GM12872 (cell line): ENCODE measurements around the gene OR1F1.

Experiments used
- TF ChIP-seq, protein P1 (sequence below): IDR thresholded peaks from 3 replicates; pipeline ENCODE4 v1.5.1; 2011; ENCODE audit warnings: low read depth, mild to moderate bottlenecking, low read length, moderate library complexity; ENCODE audit not compliant: insufficient read depth

Gene OR1F1

GRCh38 chr16:3246876-3247275, 58.9 kb downstream of the OR1F1 start:
- TF ChIP-seq, protein P1, sequence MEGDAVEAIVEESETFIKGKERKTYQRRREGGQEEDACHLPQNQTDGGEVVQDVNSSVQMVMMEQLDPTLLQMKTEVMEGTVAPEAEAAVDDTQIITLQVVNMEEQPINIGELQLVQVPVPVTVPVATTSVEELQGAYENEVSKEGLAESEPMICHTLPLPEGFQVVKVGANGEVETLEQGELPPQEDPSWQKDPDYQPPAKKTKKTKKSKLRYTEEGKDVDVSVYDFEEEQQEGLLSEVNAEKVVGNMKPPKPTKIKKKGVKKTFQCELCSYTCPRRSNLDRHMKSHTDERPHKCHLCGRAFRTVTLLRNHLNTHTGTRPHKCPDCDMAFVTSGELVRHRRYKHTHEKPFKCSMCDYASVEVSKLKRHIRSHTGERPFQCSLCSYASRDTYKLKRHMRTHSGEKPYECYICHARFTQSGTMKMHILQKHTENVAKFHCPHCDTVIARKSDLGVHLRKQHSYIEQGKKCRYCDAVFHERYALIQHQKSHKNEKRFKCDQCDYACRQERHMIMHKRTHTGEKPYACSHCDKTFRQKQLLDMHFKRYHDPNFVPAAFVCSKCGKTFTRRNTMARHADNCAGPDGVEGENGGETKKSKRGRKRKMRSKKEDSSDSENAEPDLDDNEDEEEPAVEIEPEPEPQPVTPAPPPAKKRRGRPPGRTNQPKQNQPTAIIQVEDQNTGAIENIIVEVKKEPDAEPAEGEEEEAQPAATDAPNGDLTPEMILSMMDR = no peak

GRCh38 chr16:3248596-3248995, 60.6 kb downstream of the OR1F1 start:
- TF ChIP-seq, protein P1 = no peak

- TF ChIP-seq, protein P1 = no peak
These were observed 61.0 kb downstream of the OR1F1 start for GRCh38 chr16:3249020-3249419.

DNA sequence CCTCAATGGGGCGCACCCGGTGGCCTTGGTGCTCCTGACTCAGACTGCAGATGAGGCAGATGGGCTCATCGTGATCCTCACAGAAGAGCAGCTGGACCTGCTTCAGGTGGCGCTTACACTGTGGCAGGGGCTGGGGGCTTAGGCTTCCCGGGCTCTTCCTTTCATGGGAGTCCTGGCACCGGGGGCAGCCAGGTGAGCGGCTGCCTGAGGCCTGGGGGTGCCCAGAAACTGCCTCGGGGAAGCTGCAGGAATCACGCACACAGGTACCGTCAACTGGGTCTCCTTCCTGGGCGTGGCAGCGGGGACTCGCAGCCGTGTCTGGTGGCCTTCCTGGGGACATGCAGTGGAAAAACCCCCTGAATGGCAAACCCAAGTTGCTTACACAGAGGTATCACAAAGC, 61.4 kb downstream of the OR1F1 start:
- TF ChIP-seq, protein P1 = no peak

- TF ChIP-seq, protein P1 = no peak
These were observed 65.0 kb downstream of the OR1F1 start for GRCh38 chr16:3252967-3253366.

- TF ChIP-seq, protein P1 = no peak
These were observed 66.3 kb downstream of the OR1F1 start for GRCh38 chr16:3254309-3254708.
